Posterior cingulate gyrus (tissue), 11 donors: ENCODE measurements around the gene DDB1.
A peak's percentile ranks its signal among the peaks of the same experiment; 100 is the strongest.

Experiments
- DNase-seq, 10 donors: peaks; one replicate each; pipeline versions ENCODE4 v3.0.0 to v3.0.0-alpha.2; 2020 to 2021; ENCODE audit warnings: mixed read lengths in 3 of 10
- intact Hi-C: fragments of 100-400 bp; cut with DNase I; formaldehyde crosslinking; loops from one replicate; pipeline ENCODE4 v1.15.1; 2023

The DDB1 gene

DNA sequence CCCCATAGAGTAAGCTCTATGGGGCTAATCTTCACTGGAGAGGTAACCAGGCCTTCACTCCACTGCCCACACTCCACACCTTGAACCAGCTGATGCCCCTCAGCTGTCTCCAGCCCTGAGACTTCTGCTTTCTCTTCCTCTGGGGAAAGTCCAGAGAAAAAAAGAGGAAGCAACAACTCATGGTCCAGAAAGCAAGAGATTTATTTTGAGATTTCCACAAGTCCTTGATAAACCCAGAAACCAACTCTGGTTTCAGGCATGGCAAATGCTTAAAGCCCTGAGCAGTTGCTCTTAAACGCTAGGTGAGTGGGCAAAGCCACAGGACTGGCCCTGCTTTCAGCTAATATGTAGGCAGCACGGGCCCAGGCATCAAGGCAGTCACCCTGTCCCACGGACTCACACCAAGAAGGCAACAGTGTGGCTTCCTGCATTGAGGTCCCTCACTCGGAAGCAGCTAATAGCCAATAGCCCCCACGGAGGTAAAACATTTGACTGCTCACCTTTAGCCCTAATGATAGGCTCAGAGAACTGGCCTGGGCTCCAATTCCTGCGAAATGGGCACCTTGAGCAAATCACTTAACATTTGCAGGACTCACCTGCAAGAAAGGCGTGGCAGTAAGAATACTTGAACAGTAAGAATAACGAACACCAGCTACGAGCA lies 24.5 kb upstream of the DDB1 start:
- DNase-seq, result peak in 2 of 10 donors; percentile 32 to 84
- intact Hi-C loops, result no loop called here

DNA sequence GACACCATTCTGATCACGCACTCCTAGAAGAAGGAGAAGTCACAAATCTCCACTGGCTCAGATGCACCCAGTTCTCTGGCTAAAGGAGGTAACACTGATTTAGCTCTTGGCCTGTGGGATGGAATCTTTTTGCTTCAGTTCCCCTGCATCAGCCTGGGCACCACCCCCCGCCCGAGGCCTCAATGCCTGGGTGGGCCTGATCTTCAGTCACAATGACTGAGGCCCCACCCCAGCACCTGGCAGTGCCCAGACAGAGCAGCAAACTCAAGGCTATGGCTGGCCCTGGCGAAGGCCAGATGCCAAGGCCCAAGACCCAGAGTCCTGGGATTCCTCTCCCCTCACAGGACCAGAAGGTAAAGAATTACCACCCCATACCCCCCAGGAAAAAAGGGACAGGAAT lies 23.8 kb upstream of the DDB1 start:
- intact Hi-C loops, result no loop called here
- DNase-seq, result peak in 2 of 10 donors; percentile 18 to 67

DNA sequence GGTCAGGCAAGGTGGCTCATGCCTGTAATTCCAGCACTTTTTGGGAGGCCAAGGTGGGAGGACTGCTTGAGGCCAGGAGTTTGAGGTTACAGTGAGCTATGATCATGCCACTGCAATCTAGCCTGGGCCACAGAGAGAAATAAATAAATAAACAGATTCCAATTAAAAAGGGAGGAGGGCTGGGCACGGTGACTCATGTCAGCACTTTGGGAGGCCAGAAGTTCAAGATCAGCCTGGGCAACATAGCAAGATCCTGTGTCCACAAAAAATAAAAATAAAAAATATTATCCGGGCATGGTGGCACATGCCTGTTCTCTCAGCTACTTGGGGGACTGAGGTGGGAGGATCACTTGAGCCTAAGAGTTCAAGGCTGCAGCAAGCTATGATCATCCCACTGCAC lies 21.3 kb upstream of the DDB1 start:
- DNase-seq, result peak in 1 of 10 donors; percentile 3
- intact Hi-C loops, result no loop called here

- DNase-seq, result peak in 1 of 10 donors; percentile 38
- intact Hi-C loops, result no loop called here
Observed at GRCh38 chr11:61353131-61354067, 20.5 kb upstream of the DDB1 start.

GRCh38 chr11:61352038-61352437 lies 19.1 kb upstream of the DDB1 start:
- intact Hi-C loops, result no loop called here
- no peak for DNase-seq

- DNase-seq, result peak in 1 of 10 donors; percentile 26
Observed at GRCh38 chr11:61350803-61351202, 17.9 kb upstream of the DDB1 start.

DNA sequence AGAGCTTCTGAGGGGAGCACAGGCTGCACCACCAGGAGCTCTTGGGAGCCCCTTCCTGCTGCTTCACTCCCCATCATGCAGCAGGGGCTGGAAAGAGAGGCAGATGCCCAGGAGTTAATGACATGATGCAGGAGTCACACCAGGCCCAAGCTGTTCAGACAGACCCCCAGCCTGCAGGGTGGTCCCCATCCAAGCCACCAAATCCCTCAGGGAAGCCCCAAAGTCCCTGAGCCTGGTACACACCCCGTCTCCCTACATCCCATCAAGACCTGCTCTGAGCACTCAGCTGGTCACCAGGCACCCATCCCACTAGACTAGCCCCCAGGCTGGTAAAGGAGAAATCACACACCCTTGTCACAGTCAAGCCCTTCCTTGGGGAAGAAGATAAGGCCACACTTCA lies 17.4 kb upstream of the DDB1 start:
- peak in 1 of 10 donors; percentile 52 for DNase-seq
- intact Hi-C loops, result no loop called here

More at GRCh38 chr11:61350803-61351202, 17.9 kb upstream of the DDB1 start:
- intact Hi-C loops, result no loop called here

- intact Hi-C loops, result no loop called here
- no peak for DNase-seq
Observed at GRCh38 chr11:61349916-61350315, 17.0 kb upstream of the DDB1 start.

GRCh38 chr11:61349189-61349751 lies 16.4 kb upstream of the DDB1 start:
- peak in 1 of 10 donors; percentile 29 for DNase-seq
- intact Hi-C loops, result no loop called here

GRCh38 chr11:61347916-61348461 lies 15.1 kb upstream of the DDB1 start:
- intact Hi-C loops, result no loop called here
- peak in 1 of 10 donors; percentile 56 for DNase-seq

GRCh38 chr11:61345954-61346843 lies 13.3 kb upstream of the DDB1 start:
- no peak for DNase-seq
- intact Hi-C loops, result no loop called here

- intact Hi-C loops, result no loop called here
- DNase-seq, result peak in 2 of 10 donors; percentile 11 to 90
Observed at GRCh38 chr11:61345170-61345610, 12.3 kb upstream of the DDB1 start.

DNA sequence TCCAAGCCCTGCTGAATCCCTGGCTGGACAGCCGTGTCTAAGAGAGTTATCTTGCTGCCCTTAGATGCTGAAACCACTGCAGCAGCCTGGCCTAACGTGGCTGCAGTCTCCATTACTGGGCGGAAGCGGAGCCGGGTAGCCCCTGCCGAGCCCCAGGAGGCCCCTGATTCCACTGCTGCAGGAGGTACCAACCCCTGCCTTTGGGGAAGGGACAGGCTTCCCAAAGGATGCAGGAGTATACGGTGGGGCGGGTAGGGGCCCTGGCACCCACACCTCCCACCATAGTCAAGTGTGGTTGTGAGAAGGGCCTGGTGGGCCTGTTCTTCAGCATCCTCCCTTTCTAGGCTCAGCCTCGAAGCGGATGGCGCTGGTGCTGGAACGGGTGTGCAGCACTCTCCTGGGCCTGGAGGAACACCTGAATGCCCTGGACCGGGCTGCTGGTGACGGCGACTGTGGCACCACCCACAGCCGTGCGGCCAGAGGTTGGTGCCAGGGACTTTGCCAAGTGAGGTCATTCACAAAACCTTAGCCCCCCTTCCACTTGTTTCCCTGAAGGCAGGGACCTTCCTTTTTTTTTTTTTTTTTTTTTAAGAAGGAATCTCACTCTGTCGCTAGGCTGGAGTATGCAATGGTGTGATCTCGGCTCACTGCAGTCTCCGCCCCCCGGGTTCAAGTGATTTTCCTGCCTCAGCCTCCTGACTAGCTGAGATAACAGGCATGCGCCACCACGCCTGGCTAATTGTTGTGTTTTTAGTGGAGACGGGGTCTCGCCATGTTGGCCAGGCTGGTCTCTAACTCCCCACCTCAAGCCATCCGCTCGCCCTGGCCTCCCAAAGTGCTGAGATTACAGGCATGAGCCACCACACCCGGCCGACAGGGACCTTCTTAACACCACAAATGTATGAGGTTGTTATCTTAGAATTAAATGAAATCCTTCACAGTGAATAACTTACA lies 11.2 kb upstream of the DDB1 start:
- DNase-seq, result no peak
- intact Hi-C loops, result no loop called here

DNA sequence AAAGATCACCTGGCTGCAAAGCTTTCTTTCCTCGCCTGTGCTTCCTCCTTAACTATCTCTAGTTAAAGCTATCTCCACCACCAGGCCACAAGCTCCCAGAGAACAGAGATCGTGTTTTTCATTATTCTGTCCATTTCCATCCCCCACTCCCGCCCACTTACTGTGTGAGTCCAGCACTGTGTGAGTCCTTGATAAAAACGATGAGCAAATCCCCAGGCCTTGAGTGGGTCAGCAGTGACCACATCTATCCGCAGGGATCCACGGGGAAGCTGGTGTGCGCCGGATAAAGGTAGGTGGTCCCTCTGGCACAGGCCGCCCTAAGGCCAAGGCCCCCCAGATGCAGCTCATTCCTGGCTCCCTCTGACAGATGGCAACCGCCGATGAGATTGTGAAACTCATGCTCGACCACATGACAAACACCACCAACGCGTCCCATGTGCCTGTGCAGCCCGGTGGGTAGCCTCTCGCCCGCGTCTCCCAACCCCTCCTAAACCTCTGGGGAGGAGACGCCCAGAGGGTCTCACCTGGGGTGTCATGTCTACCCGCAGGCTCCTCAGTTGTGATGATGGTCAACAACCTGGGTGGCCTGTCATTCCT lies 9.4 kb upstream of the DDB1 start:
- intact Hi-C loops, result no loop called here
- no peak for DNase-seq

DNA sequence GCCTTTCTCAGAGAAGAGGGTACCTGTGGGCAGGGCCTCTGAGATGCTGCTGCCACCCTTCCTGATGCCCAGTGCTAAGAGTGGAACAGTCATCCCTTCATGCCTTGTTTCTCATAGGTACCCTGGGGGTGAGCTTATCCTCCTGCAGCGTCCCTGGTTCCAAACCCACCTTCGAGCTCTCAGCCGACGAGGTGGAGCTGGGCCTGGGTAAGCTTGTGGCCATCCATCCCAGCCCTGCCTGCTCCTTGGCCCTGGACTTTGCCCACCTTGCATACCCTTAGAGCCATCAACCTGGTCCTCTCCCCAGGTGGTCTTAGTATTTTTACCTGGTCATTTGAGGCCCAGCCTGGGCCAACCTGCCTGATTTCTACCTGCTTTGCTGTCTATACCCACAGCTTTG lies 8.8 kb upstream of the DDB1 start:
- no peak for DNase-seq
- intact Hi-C loops, result no loop called here

GRCh38 chr11:61340979-61341378 lies 8.1 kb upstream of the DDB1 start:
- DNase-seq, result no peak
- intact Hi-C loops, result no loop called here

DNA sequence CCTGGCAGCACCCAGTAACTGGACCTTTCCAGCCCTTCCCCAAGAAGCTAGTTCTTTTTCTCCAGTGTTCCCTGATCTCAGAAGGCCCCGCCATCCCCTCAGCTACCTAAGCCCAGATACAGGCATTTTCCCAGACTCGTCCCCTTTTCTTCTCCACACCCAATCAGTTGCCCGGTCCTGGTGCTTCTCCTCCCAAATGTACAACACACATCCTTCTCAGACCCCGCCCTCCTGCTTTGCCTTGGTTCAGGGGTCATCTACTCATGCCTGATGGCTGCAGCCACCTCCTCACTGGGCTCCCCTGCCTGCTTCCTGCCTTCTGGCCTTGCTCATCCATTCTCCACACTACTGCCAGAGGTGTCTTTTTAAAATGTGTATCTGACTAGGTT lies 6.6 kb upstream of the DDB1 start:
- DNase-seq, result no peak
- intact Hi-C loops, result loop anchor here (10.0 kb wide), 1 partner anchor 95 kb away; the partner anchor contains the start of gene SDHAF2

DNA sequence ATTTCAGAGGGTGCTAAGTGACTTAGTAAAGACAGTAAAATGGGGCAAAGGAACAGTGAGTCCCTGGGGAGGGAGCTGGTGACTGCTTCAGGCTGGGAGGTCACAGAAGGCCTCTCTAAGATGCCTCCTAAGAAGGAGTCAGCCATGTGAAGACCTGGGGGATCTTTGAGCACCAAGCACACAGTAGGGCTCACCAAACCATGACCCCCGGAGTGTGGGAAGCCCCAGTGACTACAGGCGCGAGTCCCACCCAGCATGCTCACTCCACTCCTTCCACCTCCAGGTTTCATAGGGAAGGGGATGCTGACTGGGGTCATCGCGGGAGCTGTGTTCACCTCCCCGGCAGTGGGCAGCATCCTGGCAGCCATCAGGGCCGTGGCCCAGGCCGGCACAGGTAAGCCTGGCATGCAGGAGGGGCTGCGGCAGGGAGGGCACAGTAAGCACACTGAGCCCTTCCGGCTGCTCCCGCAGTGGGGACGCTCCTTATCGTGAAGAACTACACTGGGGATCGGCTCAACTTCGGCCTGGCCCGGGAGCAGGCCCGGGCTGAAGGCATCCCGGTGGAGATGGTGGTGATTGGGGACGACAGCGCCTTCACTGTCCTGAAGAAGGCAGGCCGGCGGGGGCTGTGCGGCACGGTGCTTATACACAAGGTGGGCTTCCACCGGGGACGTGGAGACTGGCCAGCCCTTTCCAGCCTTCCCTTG lies 6.0 kb upstream of the DDB1 start:
- intact Hi-C loops, result loop anchor here (10.0 kb wide), 1 partner anchor 96 kb away; the partner anchor contains the start of gene SDHAF2
- no peak for DNase-seq
